ENCODE measurements around the gene CMTM3. TPM values are rescaled to one million over a fixed set of nuclear protein-coding genes. Genes with fewer than 3 reads are reported as not detected.

The CMTM3 gene
- total RNA-seq, 1 donor from 2014 or later, result 268 TPM

- no peak for DNase-seq (ENCODE audit: low spot score)
- H3K9me3 Mint-ChIP-seq (ENCODE audit: unreplicated experiment), result no peaks in the 10 kb centered on the region
- H3K36me3 Mint-ChIP-seq (ENCODE audit: low read depth, unreplicated experiment), result no peaks in the 10 kb centered on the region
- TF ChIP-seq, protein P1, sequence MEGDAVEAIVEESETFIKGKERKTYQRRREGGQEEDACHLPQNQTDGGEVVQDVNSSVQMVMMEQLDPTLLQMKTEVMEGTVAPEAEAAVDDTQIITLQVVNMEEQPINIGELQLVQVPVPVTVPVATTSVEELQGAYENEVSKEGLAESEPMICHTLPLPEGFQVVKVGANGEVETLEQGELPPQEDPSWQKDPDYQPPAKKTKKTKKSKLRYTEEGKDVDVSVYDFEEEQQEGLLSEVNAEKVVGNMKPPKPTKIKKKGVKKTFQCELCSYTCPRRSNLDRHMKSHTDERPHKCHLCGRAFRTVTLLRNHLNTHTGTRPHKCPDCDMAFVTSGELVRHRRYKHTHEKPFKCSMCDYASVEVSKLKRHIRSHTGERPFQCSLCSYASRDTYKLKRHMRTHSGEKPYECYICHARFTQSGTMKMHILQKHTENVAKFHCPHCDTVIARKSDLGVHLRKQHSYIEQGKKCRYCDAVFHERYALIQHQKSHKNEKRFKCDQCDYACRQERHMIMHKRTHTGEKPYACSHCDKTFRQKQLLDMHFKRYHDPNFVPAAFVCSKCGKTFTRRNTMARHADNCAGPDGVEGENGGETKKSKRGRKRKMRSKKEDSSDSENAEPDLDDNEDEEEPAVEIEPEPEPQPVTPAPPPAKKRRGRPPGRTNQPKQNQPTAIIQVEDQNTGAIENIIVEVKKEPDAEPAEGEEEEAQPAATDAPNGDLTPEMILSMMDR (IDR thresholded peaks at IDR 0.05; ENCODE audit: unreplicated experiment), result no peak
- H3K27ac Mint-ChIP-seq (ENCODE audit: unreplicated experiment), result no peak overlapping the region
- H3K4me3 Mint-ChIP-seq (ENCODE audit: unreplicated experiment), result no peak overlapping the region
- no peaks in the 10 kb centered on the region for H3K4me1 Mint-ChIP-seq (ENCODE audit: unreplicated experiment)
- H3K27me3 Mint-ChIP-seq (ENCODE audit: unreplicated experiment), result peaks cover 4% of the 10 kb centered on the region
Observed at GRCh38 chr16:66635406-66635805, 30.9 kb downstream of the CMTM3 start.

- H3K4me3 Mint-ChIP-seq (ENCODE audit: unreplicated experiment), result peak overlapping the region; percentile 63
- TF ChIP-seq, protein P1 (IDR thresholded peaks at IDR 0.05; ENCODE audit: unreplicated experiment), result no peak
Observed at GRCh38 chr16:66636199-66636598, 31.7 kb downstream of the CMTM3 start.

DNA sequence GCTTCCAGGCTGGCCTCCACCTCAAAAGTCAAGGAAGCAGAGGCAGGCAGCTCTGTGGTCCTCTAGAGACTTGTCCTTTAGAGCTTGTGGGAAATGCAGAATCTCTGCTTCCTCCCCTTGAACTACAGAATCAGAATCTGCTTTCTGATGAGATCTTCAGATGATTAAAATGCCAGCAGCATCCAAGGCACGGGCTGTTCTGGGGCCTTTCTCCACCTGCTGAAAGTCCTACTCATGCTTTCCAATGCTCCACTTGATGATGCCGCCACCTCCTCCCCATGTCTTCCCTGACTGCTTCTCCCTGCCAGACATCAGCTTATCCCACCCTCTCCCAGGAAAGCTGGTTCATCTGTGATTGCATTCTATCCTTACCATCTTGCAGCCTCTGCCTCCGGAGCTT lies 33.3 kb downstream of the CMTM3 start:
- H3K36me3 Mint-ChIP-seq (ENCODE audit: low read depth, unreplicated experiment), result no peaks in the 10 kb centered on the region
- H3K4me3 Mint-ChIP-seq (ENCODE audit: unreplicated experiment), result no peak overlapping the region
- no peaks in the 10 kb centered on the region for H3K9me3 Mint-ChIP-seq (ENCODE audit: unreplicated experiment)
- H3K27me3 Mint-ChIP-seq (ENCODE audit: unreplicated experiment), result peaks cover 4% of the 10 kb centered on the region
- no peak for DNase-seq (ENCODE audit: low spot score)
- TF ChIP-seq, protein P1 (IDR thresholded peaks at IDR 0.05; ENCODE audit: unreplicated experiment), result no peak
- no peaks in the 10 kb centered on the region for H3K4me1 Mint-ChIP-seq (ENCODE audit: unreplicated experiment)
- no peak overlapping the region for H3K27ac Mint-ChIP-seq (ENCODE audit: unreplicated experiment)

More at GRCh38 chr16:66636199-66636598, 31.7 kb downstream of the CMTM3 start:
- Mint-ChIP-seq H3K27me3 (ENCODE audit: unreplicated experiment) (peaks cover 4% of the 10 kb centered on the region), H3K27ac (ENCODE audit: unreplicated experiment) (no peak overlapping the region), H3K4me1 (ENCODE audit: unreplicated experiment) (no peaks in the 10 kb centered on the region), H3K36me3 (ENCODE audit: low read depth, unreplicated experiment) (no peaks in the 10 kb centered on the region), H3K9me3 (ENCODE audit: unreplicated experiment) (no peaks in the 10 kb centered on the region)
- DNase-seq (ENCODE audit: low spot score), result no peak

GRCh38 chr16:66639091-66639885 lies 34.8 kb downstream of the CMTM3 start:
- no peak overlapping the region for H3K4me3 Mint-ChIP-seq (ENCODE audit: unreplicated experiment)
- peaks cover 4% of the 10 kb centered on the region for H3K27me3 Mint-ChIP-seq (ENCODE audit: unreplicated experiment)
- no peak overlapping the region for H3K27ac Mint-ChIP-seq (ENCODE audit: unreplicated experiment)
- H3K9me3 Mint-ChIP-seq (ENCODE audit: unreplicated experiment), result no peaks in the 10 kb centered on the region
- no peak for DNase-seq (ENCODE audit: low spot score)
- H3K36me3 Mint-ChIP-seq (ENCODE audit: low read depth, unreplicated experiment), result no peaks in the 10 kb centered on the region
- TF ChIP-seq, protein P1 (IDR thresholded peaks at IDR 0.05; ENCODE audit: unreplicated experiment), result no peak
- no peaks in the 10 kb centered on the region for H3K4me1 Mint-ChIP-seq (ENCODE audit: unreplicated experiment)

DNA sequence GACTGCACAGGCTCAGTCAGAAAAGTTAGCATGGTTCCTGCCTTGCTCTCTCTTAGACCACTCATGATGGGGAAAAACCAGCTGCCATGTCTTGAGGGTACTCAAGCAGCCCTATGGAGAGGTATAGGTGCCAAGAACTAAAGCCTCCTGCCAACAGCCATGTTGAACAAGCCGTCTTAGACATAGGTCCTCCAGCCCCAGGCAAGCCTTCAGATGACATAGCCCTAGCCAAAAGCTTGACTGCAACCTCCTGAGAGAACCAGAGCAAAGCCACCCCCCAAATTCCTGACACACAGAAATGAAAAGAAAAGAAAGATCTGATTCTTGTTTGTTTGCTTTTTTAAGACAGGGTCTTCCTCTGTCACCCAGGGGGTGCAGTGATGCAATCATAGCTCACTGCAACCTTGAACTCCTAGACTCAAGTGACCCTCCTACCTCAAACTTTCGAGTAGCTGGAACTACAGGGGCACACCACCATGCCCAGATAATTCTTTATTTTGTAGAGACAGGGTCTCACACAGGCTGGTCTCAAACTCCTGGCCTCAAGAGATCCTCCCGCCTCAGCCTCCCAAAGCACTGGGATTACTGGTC lies 36.3 kb downstream of the CMTM3 start:
- TF ChIP-seq, protein P1 (IDR thresholded peaks at IDR 0.05; ENCODE audit: unreplicated experiment), result no peak
- Mint-ChIP-seq H3K36me3 (ENCODE audit: low read depth, unreplicated experiment) (no peaks in the 10 kb centered on the region), H3K4me3 (ENCODE audit: unreplicated experiment) (no peak overlapping the region), H3K4me1 (ENCODE audit: unreplicated experiment) (no peaks in the 10 kb centered on the region), H3K27ac (ENCODE audit: unreplicated experiment) (no peak overlapping the region), H3K27me3 (ENCODE audit: unreplicated experiment) (peaks cover 4% of the 10 kb centered on the region), H3K9me3 (ENCODE audit: unreplicated experiment) (no peaks in the 10 kb centered on the region)
- no peak for DNase-seq (ENCODE audit: low spot score)

Measured in endothelial cell (in vitro differentiated cells).